LNCaP clone FGC (cell line): ENCODE results near the gene MVB12A.

Experiments used
- DNase-seq: peaks from one replicate; pipeline ENCODE4 v3.0.0-alpha.2; 2011; ENCODE audit warnings: low read depth
- H3K4me3 ChIP-seq: 2 replicates; pipeline ENCODE4 v1.5.1; 2011; ENCODE audit warnings: mild to moderate bottlenecking, low read depth, low read length, control low read depth
- TF ChIP-seq, protein P1 (sequence below): IDR thresholded peaks from 2 replicates; pipeline ENCODE4 v1.5.1; 2012; ENCODE audit warnings: mild to moderate bottlenecking; ENCODE audit not compliant: control insufficient read depth, insufficient read depth; ENCODE audit errors: extremely low read depth

Gene MVB12A

DNA sequence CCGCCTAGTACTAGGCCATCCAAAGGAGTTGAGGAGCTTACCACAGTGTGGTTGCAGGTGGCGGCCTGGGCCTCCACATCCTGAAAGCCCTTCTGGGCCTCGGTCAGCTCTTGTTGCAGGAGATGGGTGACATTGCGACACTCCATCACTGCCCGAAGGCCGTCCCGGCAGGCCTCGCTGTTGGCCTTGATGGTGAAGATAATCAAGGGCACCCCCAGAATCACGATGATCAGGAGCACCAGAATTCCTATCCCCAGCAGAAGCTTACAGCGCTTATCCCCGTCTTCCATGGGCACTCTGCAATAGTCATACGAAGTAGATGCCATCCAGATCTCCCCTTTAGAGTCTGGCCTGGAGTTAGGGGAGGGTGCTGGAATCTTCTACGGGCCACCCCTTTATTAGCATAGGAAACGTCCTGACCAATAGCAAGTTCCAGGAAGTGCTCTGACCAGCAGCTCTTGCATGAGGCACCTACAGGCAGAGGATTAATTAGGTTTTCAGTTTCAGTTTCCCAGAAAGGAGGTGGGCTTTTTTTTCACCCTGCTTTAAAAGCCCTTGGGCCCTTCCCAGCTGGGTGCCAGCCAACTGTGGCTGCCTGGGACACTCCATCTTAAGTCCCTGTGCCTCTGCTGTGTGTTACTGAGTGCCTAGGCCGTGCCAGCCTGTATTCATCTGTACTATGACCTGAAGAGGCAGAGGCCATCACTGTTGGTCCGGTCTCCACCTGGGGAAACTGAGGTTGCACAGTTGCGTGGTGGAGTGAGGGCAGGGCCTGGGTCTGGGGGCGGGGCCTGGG is 14.4 kb upstream of the MVB12A start, which contains the start of gene BST2:
Gene BST2 (minus strand): TSS at position 381 of the 796 bp plus-strand sequence. CDS start 55 bp downstream, at position 326.
- no peak for DNase-seq
- no peak within 1 kb of the TSS for H3K4me3 ChIP-seq
- TF ChIP-seq, protein P1, sequence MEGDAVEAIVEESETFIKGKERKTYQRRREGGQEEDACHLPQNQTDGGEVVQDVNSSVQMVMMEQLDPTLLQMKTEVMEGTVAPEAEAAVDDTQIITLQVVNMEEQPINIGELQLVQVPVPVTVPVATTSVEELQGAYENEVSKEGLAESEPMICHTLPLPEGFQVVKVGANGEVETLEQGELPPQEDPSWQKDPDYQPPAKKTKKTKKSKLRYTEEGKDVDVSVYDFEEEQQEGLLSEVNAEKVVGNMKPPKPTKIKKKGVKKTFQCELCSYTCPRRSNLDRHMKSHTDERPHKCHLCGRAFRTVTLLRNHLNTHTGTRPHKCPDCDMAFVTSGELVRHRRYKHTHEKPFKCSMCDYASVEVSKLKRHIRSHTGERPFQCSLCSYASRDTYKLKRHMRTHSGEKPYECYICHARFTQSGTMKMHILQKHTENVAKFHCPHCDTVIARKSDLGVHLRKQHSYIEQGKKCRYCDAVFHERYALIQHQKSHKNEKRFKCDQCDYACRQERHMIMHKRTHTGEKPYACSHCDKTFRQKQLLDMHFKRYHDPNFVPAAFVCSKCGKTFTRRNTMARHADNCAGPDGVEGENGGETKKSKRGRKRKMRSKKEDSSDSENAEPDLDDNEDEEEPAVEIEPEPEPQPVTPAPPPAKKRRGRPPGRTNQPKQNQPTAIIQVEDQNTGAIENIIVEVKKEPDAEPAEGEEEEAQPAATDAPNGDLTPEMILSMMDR: no peak

DNA sequence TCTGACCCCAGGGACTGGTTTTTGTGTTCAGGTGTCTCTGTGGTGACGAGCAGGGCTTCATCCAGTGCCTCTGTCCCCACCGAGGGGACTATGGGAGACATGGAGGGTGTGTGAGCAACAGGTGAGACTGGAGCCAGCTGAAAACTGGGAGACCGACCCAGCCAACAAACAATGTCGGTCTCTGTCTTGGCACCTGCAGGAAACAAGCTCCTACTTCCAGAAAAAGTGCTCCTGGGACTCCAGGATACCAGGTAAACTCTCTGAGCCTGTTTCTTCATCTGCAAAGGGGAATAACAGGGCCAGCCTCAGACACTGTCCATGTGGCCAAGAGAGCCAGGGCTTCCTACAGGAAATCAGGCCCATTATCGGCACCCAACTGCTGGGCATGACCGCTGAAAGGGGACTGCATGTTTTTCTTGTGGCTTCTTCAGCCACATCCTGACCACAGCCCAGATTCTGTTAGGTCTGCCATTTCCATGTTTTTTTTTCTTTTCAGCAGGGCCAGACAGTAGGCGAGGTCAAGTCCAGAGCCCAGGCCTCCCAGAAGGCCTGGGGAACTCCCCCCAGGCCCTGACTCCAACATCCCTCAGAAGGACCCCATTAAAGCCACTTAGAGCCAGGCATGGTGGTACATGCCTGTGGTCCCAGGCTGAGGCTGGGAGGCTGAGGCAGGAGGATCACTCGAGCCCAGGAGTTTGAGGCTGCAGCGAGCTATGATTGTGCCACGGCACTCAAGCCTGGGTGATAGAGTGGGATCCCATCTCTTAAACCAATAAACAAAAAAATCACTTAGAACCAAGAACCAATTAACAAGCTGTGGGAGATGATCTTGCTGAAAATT is 13.6 kb upstream of the MVB12A start:
- DNase-seq: no peak
- H3K4me3 ChIP-seq: no peak overlapping the region
- TF ChIP-seq, protein P1: no peak

DNA sequence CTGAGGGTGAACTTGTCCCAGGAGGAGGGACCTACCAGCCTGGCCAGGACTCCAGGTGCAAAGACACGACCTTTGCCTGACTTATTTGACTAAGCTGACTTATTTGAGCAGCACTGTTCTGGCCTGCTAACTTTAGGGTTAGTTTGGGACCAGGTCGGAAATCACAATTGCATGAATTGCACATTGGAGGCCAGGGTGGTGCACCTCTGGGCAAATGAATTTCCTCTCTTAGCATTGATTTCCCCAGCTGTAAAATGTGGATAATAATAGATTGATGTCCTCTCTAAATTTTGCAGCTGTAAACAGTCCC is 13.0 kb upstream of the MVB12A start:
- no peak for DNase-seq
- TF ChIP-seq, protein P1: no peak
- H3K4me3 ChIP-seq: no peak overlapping the region

DNA sequence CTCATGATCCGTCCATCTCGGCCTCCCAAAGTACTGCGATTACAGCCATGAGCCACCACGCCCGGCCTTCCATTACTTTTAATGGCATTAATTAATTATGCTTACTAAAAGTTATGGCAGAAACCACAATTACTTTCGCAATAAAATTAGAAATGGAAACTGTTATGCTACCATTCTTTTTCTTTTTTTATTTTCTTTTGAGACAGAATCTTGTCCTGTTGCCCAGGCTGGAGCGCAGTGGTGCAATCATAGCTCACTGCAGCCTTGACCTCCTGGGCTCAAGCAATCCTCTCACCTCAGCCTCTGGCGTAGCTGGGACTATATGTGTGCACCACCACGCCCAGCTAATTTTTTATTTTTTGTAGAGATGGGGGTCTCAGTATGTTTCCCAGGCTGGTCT is 9.9 kb upstream of the MVB12A start:
- DNase-seq: no peak
- TF ChIP-seq, protein P1: no peak
- no peak overlapping the region for H3K4me3 ChIP-seq

DNA sequence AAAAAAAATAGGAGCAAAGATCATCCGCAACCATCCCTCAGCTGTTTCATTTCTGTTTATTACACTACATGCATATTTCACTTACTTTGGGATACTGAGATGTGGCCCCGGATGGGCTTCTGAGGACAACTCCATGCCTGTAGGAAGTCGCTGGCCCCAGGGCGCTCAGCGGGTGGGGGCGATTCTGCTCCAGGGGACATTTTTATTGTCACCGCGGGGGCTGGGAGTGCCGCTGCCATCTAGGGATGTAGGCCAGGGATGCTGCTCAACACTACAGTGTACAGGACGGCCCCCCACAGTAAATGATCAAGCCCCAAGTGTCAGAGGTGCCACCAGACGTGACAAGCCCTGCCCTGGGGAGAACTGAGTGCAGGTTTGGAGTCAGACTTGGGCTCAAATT is 8.0 kb upstream of the MVB12A start:
- TF ChIP-seq, protein P1: no peak
- H3K4me3 ChIP-seq: no peak overlapping the region
- DNase-seq: no peak

DNA sequence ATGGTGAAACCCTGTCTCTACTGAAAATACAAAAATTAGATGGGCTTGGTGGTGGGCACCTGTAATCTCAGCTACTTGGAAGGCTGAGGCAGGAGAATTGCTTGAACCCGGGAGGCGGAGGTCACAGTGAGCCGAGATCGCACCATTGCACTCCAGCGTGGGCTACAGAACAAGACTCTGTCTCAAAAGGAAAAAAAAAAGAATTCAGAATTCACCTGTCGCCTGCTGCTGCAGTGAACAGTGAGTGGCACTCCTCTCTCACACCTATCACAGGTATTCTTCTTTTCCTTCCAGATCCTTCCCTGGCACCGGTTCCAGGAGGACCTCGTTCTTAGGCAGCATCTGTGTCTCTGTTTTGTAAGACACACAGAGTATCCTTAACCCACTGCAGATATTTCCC is 5.8 kb upstream of the MVB12A start:
- TF ChIP-seq, protein P1: no peak

More for the DNA sequence above, 5.8 kb upstream of the MVB12A start:
- H3K4me3 ChIP-seq: no peak overlapping the region
- no peak for DNase-seq
